ENCODE measurements around the gene NUDT4.
"Not testable (repeated sequence)": the region's sequence is repeated elsewhere in the genome, so short reads cannot be mapped to it uniquely, and the experiment has no call there.

NUDT4 gene

GRCh38 chr12:93368766-93369165 lies 9.0 kb upstream of the NUDT4 start:
- no peak for DNase-seq

GRCh38 chr12:93369505-93369904 lies 8.2 kb upstream of the NUDT4 start:
- no peak for DNase-seq

GRCh38 chr12:93370947-93371346 lies 6.8 kb upstream of the NUDT4 start:
- DNase-seq = no peak

GRCh38 chr12:93373961-93374656 lies 3.6 kb upstream of the NUDT4 start:
- peak; percentile 74 for DNase-seq

- no peak for DNase-seq
Measured at GRCh38 chr12:93375906-93376305, 1.8 kb upstream of the NUDT4 start.

- peak; percentile 96 for DNase-seq
Measured at GRCh38 chr12:93376436-93377251, 1.1 kb upstream of the NUDT4 start.

- DNase-seq = peak; percentile 62
Measured at GRCh38 chr12:93378196-93378997, 672 bp downstream of the NUDT4 start.

GRCh38 chr12:93378998-93379325 lies 1.2 kb downstream of the NUDT4 start:
- no peak for DNase-seq

GRCh38 chr12:93379326-93379980 lies 1.7 kb downstream of the NUDT4 start:
- DNase-seq = peak; percentile 64

GRCh38 chr12:93379981-93380361 lies 2.2 kb downstream of the NUDT4 start:
- DNase-seq = peak; percentile 64

- DNase-seq = peak; percentile 73
Measured at GRCh38 chr12:93380480-93381121, 2.9 kb downstream of the NUDT4 start.

- DNase-seq = no peak
Measured at GRCh38 chr12:93381161-93381975, 3.6 kb downstream of the NUDT4 start.

- DNase-seq = not testable (repeated sequence)
Measured at GRCh38 chr12:93381976-93382437, 4.3 kb downstream of the NUDT4 start.

GRCh38 chr12:93387780-93388179 lies 10.1 kb downstream of the NUDT4 start:
- DNase-seq = no peak

- no peak for DNase-seq
Measured at GRCh38 chr12:93390031-93390430, 12.3 kb downstream of the NUDT4 start.

- no peak for DNase-seq
Measured at GRCh38 chr12:93390549-93391297, 13.0 kb downstream of the NUDT4 start.

- no peak for DNase-seq
Measured at GRCh38 chr12:93393425-93393824, 15.7 kb downstream of the NUDT4 start.

- no peak for DNase-seq
Measured at GRCh38 chr12:93397412-93397811, 19.7 kb downstream of the NUDT4 start.

GRCh38 chr12:93399183-93399863 lies 21.6 kb downstream of the NUDT4 start:
- DNase-seq = not testable (repeated sequence)
